ENCODE results near the gene LCE1A.

DNA sequence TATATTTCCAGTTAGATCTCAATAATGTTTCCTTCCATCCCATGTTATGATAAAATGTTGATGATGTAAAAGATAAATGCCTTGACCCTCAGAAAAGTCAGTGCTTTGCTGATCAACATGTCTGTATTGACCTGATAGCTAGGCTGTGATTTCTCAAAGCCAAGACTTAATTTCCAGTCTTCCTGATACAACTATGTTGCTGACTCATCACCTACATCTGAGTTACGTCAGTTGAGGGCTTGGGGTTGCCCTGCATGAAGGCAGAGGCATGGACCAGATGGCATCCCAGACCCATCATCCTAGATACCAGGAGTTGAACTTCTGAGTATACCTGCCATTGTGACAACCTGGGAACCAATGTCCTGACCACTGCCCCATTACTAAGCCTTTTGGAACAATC, 25.9 kb upstream of the LCE1A start:
- TF ChIP-seq, protein P1, sequence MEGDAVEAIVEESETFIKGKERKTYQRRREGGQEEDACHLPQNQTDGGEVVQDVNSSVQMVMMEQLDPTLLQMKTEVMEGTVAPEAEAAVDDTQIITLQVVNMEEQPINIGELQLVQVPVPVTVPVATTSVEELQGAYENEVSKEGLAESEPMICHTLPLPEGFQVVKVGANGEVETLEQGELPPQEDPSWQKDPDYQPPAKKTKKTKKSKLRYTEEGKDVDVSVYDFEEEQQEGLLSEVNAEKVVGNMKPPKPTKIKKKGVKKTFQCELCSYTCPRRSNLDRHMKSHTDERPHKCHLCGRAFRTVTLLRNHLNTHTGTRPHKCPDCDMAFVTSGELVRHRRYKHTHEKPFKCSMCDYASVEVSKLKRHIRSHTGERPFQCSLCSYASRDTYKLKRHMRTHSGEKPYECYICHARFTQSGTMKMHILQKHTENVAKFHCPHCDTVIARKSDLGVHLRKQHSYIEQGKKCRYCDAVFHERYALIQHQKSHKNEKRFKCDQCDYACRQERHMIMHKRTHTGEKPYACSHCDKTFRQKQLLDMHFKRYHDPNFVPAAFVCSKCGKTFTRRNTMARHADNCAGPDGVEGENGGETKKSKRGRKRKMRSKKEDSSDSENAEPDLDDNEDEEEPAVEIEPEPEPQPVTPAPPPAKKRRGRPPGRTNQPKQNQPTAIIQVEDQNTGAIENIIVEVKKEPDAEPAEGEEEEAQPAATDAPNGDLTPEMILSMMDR (conservative IDR thresholded peaks at IDR 0.05; ENCODE audit: low read depth, low read length) = no peak
- no peak for TF ChIP-seq EZH2 (IDR thresholded peaks at IDR 0.05; ENCODE audit: borderline replicate concordance, low read depth, low read length, poor library complexity, severe bottlenecking)

Measured in A673 (cell line).